GM06990 (cell line): ENCODE data around the gene DBNDD1.

ENCODE experiments used
- DNase-seq: peaks from one replicate; pipeline ENCODE4 v3.0.0-alpha.2; 2011; ENCODE audit not compliant: insufficient read length; ENCODE audit errors: extremely low read depth
- H3K27me3 ChIP-seq: replicated peaks from 2 replicates; pipeline ENCODE4 v1.6.0; 2011; ENCODE audit warnings: low read length; ENCODE audit not compliant: control insufficient read depth, insufficient read depth
- H3K36me3 ChIP-seq: 2 replicates; pipeline ENCODE4 v1.5.1; 2011; ENCODE audit warnings: low read length; ENCODE audit not compliant: control insufficient read depth, insufficient read depth
- H3K4me3 ChIP-seq: replicated peaks from 2 replicates; pipeline ENCODE4 v1.5.1; 2011; ENCODE audit warnings: low read depth, mild to moderate bottlenecking, control low read depth, low read length
- TF ChIP-seq, protein P1 (sequence below): IDR thresholded peaks from 2 replicates; pipeline ENCODE4 v1.5.1; 2011; ENCODE audit warnings: low read length, control low read depth, mild to moderate bottlenecking, inconsistent platforms; ENCODE audit not compliant: insufficient read depth, poor library complexity, severe bottlenecking

The DBNDD1 gene

GRCh38 chr16:89994389-89994720 lies 24.9 kb downstream of the DBNDD1 start:
- DNase-seq = no peak
- peaks cover 34% of the 10 kb centered on the region for H3K36me3 ChIP-seq

GRCh38 chr16:89993971-89994370 lies 25.3 kb downstream of the DBNDD1 start:
- no peak for DNase-seq
- H3K36me3 ChIP-seq = peaks cover 37% of the 10 kb centered on the region
- no peaks in the 10 kb centered on the region for H3K27me3 ChIP-seq
- TF ChIP-seq, protein P1, sequence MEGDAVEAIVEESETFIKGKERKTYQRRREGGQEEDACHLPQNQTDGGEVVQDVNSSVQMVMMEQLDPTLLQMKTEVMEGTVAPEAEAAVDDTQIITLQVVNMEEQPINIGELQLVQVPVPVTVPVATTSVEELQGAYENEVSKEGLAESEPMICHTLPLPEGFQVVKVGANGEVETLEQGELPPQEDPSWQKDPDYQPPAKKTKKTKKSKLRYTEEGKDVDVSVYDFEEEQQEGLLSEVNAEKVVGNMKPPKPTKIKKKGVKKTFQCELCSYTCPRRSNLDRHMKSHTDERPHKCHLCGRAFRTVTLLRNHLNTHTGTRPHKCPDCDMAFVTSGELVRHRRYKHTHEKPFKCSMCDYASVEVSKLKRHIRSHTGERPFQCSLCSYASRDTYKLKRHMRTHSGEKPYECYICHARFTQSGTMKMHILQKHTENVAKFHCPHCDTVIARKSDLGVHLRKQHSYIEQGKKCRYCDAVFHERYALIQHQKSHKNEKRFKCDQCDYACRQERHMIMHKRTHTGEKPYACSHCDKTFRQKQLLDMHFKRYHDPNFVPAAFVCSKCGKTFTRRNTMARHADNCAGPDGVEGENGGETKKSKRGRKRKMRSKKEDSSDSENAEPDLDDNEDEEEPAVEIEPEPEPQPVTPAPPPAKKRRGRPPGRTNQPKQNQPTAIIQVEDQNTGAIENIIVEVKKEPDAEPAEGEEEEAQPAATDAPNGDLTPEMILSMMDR = no peak
- H3K4me3 ChIP-seq = no peak overlapping the region

More at GRCh38 chr16:89994389-89994720, 24.9 kb downstream of the DBNDD1 start:
- Histone ChIP-seq H3K4me3 (no peak overlapping the region), H3K27me3 (no peaks in the 10 kb centered on the region)
- TF ChIP-seq, protein P1 = no peak

- DNase-seq = no peak
- peaks cover 41% of the 10 kb centered on the region for H3K36me3 ChIP-seq
- H3K4me3 ChIP-seq = no peak overlapping the region
Observed at GRCh38 chr16:89993377-89993776, 25.9 kb downstream of the DBNDD1 start.

GRCh38 chr16:89990799-89991198 lies 28.5 kb downstream of the DBNDD1 start:
- Histone ChIP-seq H3K36me3 (peaks cover 45% of the 10 kb centered on the region), H3K27me3 (no peaks in the 10 kb centered on the region), H3K4me3 (no peak overlapping the region)
- no peak for DNase-seq
- TF ChIP-seq, protein P1 = no peak

More at GRCh38 chr16:89993377-89993776, 25.9 kb downstream of the DBNDD1 start:
- TF ChIP-seq, protein P1 = no peak
- H3K27me3 ChIP-seq = no peaks in the 10 kb centered on the region

GRCh38 chr16:89988951-89989350 lies 30.3 kb downstream of the DBNDD1 start:
- no peak overlapping the region for H3K4me3 ChIP-seq
- no peaks in the 10 kb centered on the region for H3K27me3 ChIP-seq
- peaks cover 42% of the 10 kb centered on the region for H3K36me3 ChIP-seq
- no peak for DNase-seq
- TF ChIP-seq, protein P1 = no peak

GRCh38 chr16:89987169-89987568 lies 32.1 kb downstream of the DBNDD1 start:
- TF ChIP-seq, protein P1 = no peak
- H3K27me3 ChIP-seq = no peaks in the 10 kb centered on the region
- peaks cover 42% of the 10 kb centered on the region for H3K36me3 ChIP-seq
- H3K4me3 ChIP-seq = no peak overlapping the region
- DNase-seq = no peak
